ENCODE data around the gene NDUFB1. TPM values are rescaled to one million over a fixed set of nuclear protein-coding genes. Genes with fewer than 3 reads are reported as not detected.

Gene NDUFB1
- total and polyA plus RNA-seq, 2 donors (not counting 1 experiment from before 2014, with no cell fraction given): 61.6 to 154 TPM

GRCh38 chr14:92093320-92093719, 28.2 kb downstream of the NDUFB1 start:
- POLR2A ChIA-PET: no interaction called here
- Histone ChIP-seq H3K4me1 (ENCODE audit: control insufficient read depth in 2 of 2, insufficient read depth in 2 of 2, low read length in 2 of 2) (no peaks in the 10 kb centered on the region), H3K9me3 (ENCODE audit: control extremely low read depth in 1 of 3, control insufficient read depth in 2 of 3, insufficient read depth in 1 of 3, low read length in 2 of 3) (no peaks in the 10 kb centered on the region), H3K4me2 (replicated peaks; ENCODE audit: low read depth, low read length, poor library complexity, severe bottlenecking) (no peak overlapping the region), H3K27me3 (replicated peaks in 1 of 4; ENCODE audit: control extremely low read depth in 1 of 4, control insufficient read depth in 3 of 4, insufficient read depth in 4 of 4, low read length in 3 of 4) (no peaks in the 10 kb centered on the region), H3K27ac (ENCODE audit: low read length in 2 of 2) (no peak overlapping the region), H3K79me2 (ENCODE audit: control insufficient read depth, insufficient read depth, low read length) (peaks cover 5% of the 10 kb centered on the region), H2AFZ (ENCODE audit: insufficient read depth, low read depth, low read length, poor library complexity, severe bottlenecking) (no peak overlapping the region), H3K9ac (ENCODE audit: low read length) (no peak overlapping the region), H4K20me1 (ENCODE audit: control insufficient read depth, insufficient read depth, low read length, poor library complexity, severe bottlenecking) (peaks cover 13% of the 10 kb centered on the region), H3K4me3 (ENCODE audit: control extremely low read depth in 1 of 5, extremely low read depth in 1 of 5, insufficient read depth in 1 of 5, low read depth in 2 of 5, low read length in 4 of 5) (no peak overlapping the region), H3K36me3 (replicated peaks in 1 of 2; ENCODE audit: control extremely low read depth in 1 of 2, control insufficient read depth in 1 of 2, extremely low read depth in 1 of 2, insufficient read depth in 2 of 2, low read length in 1 of 2) (peaks cover 4 to 36% of the 10 kb centered on the region in 2 experiments)
- no peaks in the 10 kb centered on the region for H3K27me3 Mint-ChIP-seq
- DNase-seq (no peak), ATAC-seq (ENCODE audit: low read depth) (no peak)
- H3K4me3 Mint-ChIP-seq: no peak overlapping the region
- H3K27ac Mint-ChIP-seq: no peak overlapping the region
- no peaks in the 10 kb centered on the region for H3K9me3 Mint-ChIP-seq (ENCODE audit: insufficient read depth)
- WGBS (ENCODE audit: insufficient coverage): no CpG with 5 or more reads among the region's 1 CpG
- CTCF ChIA-PET: interaction anchor here (0.6 to 1.4 kb wide), 4 partner anchors 13 to 590 kb away, joined by 3 to 4 read pairs (median 4); partner anchors contain the start of gene ATXN3
- no peak for TF ChIP-seq EZH2 (IDR thresholded peaks at IDR 0.05; ENCODE audit: borderline replicate concordance, insufficient read depth, low read depth, low read length, poor library complexity, severe bottlenecking)
- no peak for TF ChIP-seq CTCF (IDR thresholded peaks at IDR 0.05)
- H3K4me1 Mint-ChIP-seq: no peaks in the 10 kb centered on the region
- intact Hi-C loops (cut with micrococcal nuclease): no loop called here

GRCh38 chr14:92088494-92088893, 33.0 kb downstream of the NDUFB1 start:
- intact Hi-C loops (cut with micrococcal nuclease): no loop called here
- no peaks in the 10 kb centered on the region for H3K4me1 ChIP-seq (ENCODE audit: control insufficient read depth in 2 of 2, insufficient read depth in 2 of 2, low read length in 2 of 2)
- no peaks in the 10 kb centered on the region for H3K9me3 ChIP-seq (ENCODE audit: control extremely low read depth in 1 of 3, control insufficient read depth in 2 of 3, insufficient read depth in 1 of 3, low read length in 2 of 3)
- TF ChIP-seq EZH2 (IDR thresholded peaks at IDR 0.05; ENCODE audit: borderline replicate concordance, insufficient read depth, low read depth, low read length, poor library complexity, severe bottlenecking) (no peak), CTCF (IDR thresholded peaks at IDR 0.05) (no peak)
- H2AFZ ChIP-seq (ENCODE audit: insufficient read depth, low read depth, low read length, poor library complexity, severe bottlenecking): no peak overlapping the region
- no peak overlapping the region for H3K4me3 ChIP-seq (ENCODE audit: control extremely low read depth in 1 of 5, extremely low read depth in 1 of 5, insufficient read depth in 1 of 5, low read depth in 2 of 5, low read length in 4 of 5)
- no peaks in the 10 kb centered on the region for H3K79me2 ChIP-seq (ENCODE audit: control insufficient read depth, insufficient read depth, low read length)
- 100% methylated on average over 2 of the region's 5 CpGs for WGBS (ENCODE audit: insufficient coverage)
- ChIA-PET CTCF (interaction anchor here (0.7 kb wide), 1 partner anchor 76 kb away, joined by 4 read pairs; no protein-coding TSS in a partner anchor), POLR2A (no interaction called here)
- Mint-ChIP-seq H3K27me3 (no peaks in the 10 kb centered on the region), H3K4me1 (no peaks in the 10 kb centered on the region), H3K4me3 (no peak overlapping the region), H3K27ac (no peak overlapping the region), H3K9me3 (ENCODE audit: insufficient read depth) (no peaks in the 10 kb centered on the region)
- peaks cover 8 to 41% of the 10 kb centered on the region in 2 experiments for H3K36me3 ChIP-seq (replicated peaks in 1 of 2; ENCODE audit: control extremely low read depth in 1 of 2, control insufficient read depth in 1 of 2, extremely low read depth in 1 of 2, insufficient read depth in 2 of 2, low read length in 1 of 2)
- H3K9ac ChIP-seq (ENCODE audit: low read length): no peak overlapping the region
- DNase-seq: no peak
- no peak overlapping the region for H3K27ac ChIP-seq (ENCODE audit: low read length in 2 of 2)
- H3K27me3 ChIP-seq (replicated peaks in 1 of 4; ENCODE audit: control extremely low read depth in 1 of 4, control insufficient read depth in 3 of 4, insufficient read depth in 4 of 4, low read length in 3 of 4): no peaks in the 10 kb centered on the region
- no peak for ATAC-seq (ENCODE audit: low read depth)
- no peak overlapping the region for H3K4me2 ChIP-seq (replicated peaks; ENCODE audit: low read depth, low read length, poor library complexity, severe bottlenecking)
- no peaks in the 10 kb centered on the region for H4K20me1 ChIP-seq (ENCODE audit: control insufficient read depth, insufficient read depth, low read length, poor library complexity, severe bottlenecking)

Measured in B cell (primary cell).